ENCODE results near the gene ZBTB2. TPM values are rescaled to one million over a fixed set of nuclear protein-coding genes. Genes with fewer than 3 reads are reported as not detected.
"Not testable (repeated sequence)": the region's sequence is repeated elsewhere in the genome, so short reads cannot be mapped to it uniquely, and the experiment has no call there.

Gene ZBTB2
- total RNA-seq, 3 donors from 2014 or later = 8.1 to 13.3 (median 11.0) TPM

DNA sequence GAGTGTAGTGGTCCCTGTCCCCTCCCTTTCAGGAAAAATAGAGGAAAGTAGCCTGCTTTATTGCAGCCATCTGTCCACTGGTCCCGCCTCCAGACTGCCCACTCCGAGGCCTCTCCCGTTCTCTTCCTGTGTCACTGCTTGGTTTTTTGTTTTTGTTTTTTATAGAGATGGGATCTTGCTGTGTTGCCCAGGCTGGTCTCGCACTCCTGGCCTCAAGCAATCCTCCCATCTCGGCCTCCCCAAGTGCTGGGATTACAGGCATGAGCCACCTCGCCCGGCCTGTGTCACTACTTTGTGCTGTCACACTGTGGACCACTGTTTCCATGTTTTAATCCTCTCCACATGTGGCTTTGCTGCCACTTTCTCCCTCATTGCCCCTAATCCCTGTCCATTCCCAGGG lies 71.2 kb downstream of the ZBTB2 start:
- no peak for ATAC-seq
- Histone ChIP-seq H3K36me3 (ENCODE audit: low read depth) (no peaks in the 10 kb centered on the region), H3K4me3 (no peak overlapping the region), H3K9me3 (no peaks in the 10 kb centered on the region), H3K4me1 (ENCODE audit: low read depth) (peaks cover 8% of the 10 kb centered on the region)
- DNase-seq = no peak
- intact Hi-C loops (cut with DNase I, micrococcal nuclease) = loop anchor here (5.0 kb wide), 1 partner anchor 303 kb away; no protein-coding TSS in a partner anchor
- TF ChIP-seq, protein P1, sequence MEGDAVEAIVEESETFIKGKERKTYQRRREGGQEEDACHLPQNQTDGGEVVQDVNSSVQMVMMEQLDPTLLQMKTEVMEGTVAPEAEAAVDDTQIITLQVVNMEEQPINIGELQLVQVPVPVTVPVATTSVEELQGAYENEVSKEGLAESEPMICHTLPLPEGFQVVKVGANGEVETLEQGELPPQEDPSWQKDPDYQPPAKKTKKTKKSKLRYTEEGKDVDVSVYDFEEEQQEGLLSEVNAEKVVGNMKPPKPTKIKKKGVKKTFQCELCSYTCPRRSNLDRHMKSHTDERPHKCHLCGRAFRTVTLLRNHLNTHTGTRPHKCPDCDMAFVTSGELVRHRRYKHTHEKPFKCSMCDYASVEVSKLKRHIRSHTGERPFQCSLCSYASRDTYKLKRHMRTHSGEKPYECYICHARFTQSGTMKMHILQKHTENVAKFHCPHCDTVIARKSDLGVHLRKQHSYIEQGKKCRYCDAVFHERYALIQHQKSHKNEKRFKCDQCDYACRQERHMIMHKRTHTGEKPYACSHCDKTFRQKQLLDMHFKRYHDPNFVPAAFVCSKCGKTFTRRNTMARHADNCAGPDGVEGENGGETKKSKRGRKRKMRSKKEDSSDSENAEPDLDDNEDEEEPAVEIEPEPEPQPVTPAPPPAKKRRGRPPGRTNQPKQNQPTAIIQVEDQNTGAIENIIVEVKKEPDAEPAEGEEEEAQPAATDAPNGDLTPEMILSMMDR (IDR thresholded peaks at IDR 0.05) = no peak

DNA sequence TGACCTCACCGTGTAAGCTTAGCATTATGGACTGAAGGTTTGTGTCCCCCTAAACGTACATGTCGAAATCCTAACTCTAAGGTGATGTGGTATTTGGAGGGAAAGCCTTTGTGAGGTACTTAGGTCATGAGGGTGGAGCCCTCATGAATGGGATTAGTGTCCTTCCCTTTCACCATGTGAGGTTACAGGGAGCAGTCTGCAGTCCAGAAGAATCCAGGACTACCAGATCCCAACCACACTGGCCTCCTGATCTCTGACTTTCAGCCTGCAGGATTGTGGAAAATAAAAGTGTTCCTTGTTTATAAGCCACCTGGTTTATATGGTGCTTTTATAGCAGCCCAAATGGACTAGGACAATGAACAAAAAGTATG lies 73.4 kb downstream of the ZBTB2 start:
- TF ChIP-seq, protein P1 (IDR thresholded peaks at IDR 0.05) = no peak
- Histone ChIP-seq H3K36me3 (ENCODE audit: low read depth) (no peaks in the 10 kb centered on the region), H3K4me1 (ENCODE audit: low read depth) (no peaks in the 10 kb centered on the region), H3K4me3 (no peak overlapping the region), H3K9me3 (no peaks in the 10 kb centered on the region)
- intact Hi-C loops (cut with DNase I, micrococcal nuclease) = no loop called here
- DNase-seq = no peak
- ATAC-seq = no peak

DNA sequence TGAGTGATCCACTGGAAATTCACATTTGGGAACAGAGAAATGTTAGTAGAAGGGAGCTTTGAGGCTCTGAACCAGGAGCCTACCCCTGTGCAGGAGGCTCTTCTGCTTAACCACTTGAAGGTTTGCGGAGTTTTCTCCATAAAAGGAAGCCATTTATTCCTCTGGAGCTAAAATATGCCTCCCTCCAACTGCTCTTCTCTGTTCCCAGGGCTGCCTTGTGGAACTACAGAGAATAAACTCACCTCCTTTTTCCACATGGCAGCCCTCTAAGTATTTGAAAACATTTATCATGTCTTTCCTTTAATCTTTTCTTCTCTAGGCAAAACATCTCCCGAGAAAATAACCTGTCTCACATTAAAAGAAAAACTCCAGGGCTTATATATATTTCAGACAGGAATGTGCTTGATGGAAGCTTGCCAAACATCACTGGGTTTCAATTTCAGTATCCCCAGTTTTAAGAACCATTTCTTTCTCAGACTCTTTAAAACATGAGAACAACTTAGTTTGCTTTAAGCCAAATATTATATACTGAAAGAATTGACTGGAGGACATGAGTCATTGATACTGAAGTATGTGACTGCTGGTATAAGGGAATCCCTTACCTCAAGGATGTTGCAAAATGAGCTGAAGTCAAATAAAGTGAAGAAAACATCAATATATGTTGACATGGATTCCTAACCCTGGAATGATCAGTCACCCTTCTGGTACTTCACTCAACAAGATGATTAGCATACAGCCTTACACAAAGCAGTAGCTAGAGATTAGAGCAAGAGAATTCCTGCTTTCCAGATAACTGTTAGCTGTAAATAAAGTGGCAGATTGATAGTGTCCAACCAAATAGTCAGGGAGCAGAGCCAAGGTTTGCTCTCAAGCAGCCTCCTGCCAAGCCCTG lies 74.0 kb downstream of the ZBTB2 start:
- Histone ChIP-seq H3K4me3 (no peak overlapping the region), H3K4me1 (ENCODE audit: low read depth) (no peaks in the 10 kb centered on the region), H3K9me3 (no peaks in the 10 kb centered on the region), H3K36me3 (ENCODE audit: low read depth) (no peaks in the 10 kb centered on the region)
- ATAC-seq (no peak), DNase-seq (no peak)
- intact Hi-C loops (cut with DNase I, micrococcal nuclease) = no loop called here
- TF ChIP-seq, protein P1 (IDR thresholded peaks at IDR 0.05) = no peak

DNA sequence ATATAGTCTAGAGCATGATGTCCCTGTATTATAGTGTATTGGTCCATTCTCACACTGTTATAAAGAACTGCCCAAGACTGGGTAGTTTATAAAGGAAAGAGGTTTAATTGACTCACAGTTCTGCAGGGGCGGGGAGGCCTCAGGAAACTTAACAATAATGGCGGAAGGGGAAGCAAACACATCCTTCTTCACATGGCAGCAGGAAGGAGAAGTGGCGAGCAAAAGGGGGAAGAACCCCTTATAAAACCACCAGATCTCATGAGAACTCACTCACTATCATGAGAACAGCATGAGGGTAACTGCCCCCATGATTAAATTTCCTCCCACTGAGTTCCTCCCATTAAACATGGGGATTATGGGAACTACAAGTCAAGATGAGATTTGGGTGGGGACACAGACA lies 75.7 kb downstream of the ZBTB2 start:
- ATAC-seq; DNase-seq; H3K36me3 ChIP-seq (ENCODE audit: low read depth); H3K4me3 ChIP-seq; H3K4me1 ChIP-seq (ENCODE audit: low read depth); intact Hi-C loops (cut with DNase I, micrococcal nuclease); H3K9me3 ChIP-seq: not testable (repeated sequence)

Other genes with a start within 250 kb of the ZBTB2 start
- gene AKAP12, start 151.6 kb downstream of the ZBTB2 start, total RNA-seq = 100 to 1,000 TPM in 1 of 3 donors, 10 to 100 TPM in 1, 1 to 10 TPM in 1; 6.3 to 192 (median 15.3) TPM
- gene RMND1, start 60.6 kb upstream of the ZBTB2 start, total RNA-seq = 10 to 100 TPM; 16.5 to 25.6 (median 21.0) TPM
- 1 to 10 TPM in 2 of 3 donors, under 1 TPM in 1; 0.87 to 2.7 (median 1.7) TPM for gene CCDC170, start 102.5 kb upstream of the ZBTB2 start, total RNA-seq